Renal cortical epithelial cell (primary cell): ENCODE data around the gene METTL6. TPM values are rescaled to one million over a fixed set of nuclear protein-coding genes. Genes with fewer than 3 reads are reported as not detected.
A peak's percentile ranks its signal among the peaks of the same experiment; 100 is the strongest.
"Not testable (repeated sequence)": the region's sequence is repeated elsewhere in the genome, so short reads cannot be mapped to it uniquely, and the experiment has no call there.

Source experiments
- DNase-seq: peaks from one replicate; pipeline ENCODE4 v3.0.0-alpha.2; 2011; ENCODE audit warnings: low read depth
- total RNA-seq: library from RNA; depleted of rRNA; stranded (reverse); fragments of >200 nt; gene quantifications from 2 replicates; pipeline ENCODE4 v1.2.3, GENCODE V29; 2014

METTL6 gene
- total RNA-seq, 1 donor from 2014 or later = 30.4 TPM

DNA sequence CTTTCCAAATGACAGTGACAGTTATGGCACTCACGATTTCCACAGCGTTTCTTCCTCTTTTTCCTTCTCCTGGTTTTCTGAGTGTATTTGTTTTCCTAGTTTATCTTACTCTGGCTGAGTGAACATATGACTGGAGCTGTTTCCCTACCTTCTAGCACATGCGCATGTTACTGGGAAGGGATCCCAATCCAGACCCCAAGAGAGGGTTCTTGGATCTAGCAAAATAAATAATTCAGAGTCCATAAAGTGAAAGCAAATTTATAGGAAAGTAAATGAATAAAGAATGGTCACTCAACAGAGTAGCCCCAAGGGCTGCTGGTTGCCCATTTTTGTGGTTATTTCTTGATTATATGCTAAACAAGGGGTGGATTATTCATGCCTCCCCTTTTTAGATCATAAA lies 23.8 kb downstream of the METTL6 start:
- DNase-seq = no peak

DNA sequence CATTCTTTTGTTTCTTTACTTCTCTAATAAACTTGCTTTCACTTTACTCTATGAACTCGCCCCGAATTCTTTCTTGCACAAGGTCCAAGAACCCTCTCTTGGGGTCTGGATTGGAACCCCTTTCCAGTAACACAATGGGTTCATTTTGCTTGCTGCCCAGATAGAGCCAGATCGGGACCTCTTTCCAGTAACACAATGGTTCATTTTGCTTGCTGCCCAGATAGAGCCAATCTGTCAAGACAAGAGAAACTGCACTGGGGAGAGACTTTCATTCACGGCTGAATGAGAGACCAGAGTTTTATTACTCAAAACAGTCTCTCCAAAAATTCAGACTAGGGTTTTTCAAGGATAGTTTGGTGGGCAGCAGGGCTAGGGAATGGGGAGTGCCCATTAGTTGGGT lies 25.4 kb downstream of the METTL6 start:
- DNase-seq = no peak

- no peak for DNase-seq
Observed at GRCh38 chr3:15399970-15400369, 27.4 kb downstream of the METTL6 start.

GRCh38 chr3:15398731-15399133 lies 28.6 kb downstream of the METTL6 start:
- DNase-seq = not testable (repeated sequence)

- not testable (repeated sequence) for DNase-seq
Observed at GRCh38 chr3:15393252-15393651, 34.1 kb downstream of the METTL6 start.

DNA sequence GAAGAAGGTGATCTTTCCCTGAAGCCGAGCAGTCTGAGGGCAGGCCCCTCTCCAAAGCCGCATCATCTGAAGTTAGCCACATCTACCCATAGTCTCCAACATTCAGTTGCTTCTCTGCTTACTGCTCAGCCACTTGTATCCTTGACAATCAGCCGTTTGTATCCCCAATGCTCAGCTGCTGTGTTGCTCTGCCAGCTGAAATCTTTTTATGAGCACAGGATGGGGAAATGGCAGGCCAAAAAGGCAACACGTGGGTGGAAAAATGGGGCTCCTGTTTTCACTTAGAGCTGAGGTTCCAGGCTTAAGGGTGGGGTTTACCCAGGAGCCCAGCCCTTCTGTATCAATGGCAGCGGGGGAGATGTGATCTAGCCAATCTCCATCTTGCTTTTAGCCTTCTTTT lies 36.3 kb downstream of the METTL6 start:
- no peak for DNase-seq

DNA sequence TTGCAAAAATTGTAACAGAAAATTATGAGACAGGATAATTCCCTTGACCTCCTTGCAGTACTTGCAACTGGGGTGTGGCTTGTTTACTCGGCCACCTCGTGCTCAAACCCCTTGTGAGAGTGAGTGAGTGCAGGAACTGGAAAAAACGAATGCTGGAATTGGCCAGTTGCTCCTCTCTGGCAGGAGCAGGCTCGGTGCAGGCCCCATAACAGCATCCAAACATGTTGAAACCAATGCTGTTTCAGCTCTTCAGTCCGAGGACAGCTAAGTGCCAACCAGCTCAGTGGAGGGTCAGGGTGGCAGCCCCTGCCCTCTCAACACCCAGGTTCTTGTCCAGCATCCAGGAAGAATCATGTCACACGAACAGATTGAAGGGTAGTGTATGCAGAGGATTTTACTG lies 36.9 kb downstream of the METTL6 start:
- DNase-seq = no peak

DNA sequence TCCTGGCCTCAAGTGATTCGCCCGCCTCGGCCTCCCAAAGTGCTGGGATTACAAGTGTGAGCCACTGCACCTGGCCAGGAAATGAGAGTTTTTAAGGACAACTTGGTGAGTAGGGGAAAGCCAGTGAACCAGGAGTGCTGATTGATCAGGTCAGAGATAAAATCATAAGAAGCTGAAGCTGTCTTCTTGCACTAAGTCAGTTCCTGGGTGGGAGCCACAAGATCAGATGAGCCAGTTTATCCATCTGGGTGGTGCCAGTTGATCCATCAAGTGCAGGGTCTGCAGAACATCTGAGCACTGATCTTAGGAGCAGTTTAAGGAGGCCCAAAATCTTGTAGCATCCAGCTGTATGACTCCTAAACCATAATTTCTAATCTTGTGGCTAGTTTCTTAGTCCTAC lies 39.0 kb downstream of the METTL6 start:
- not testable (repeated sequence) for DNase-seq

GRCh38 chr3:15387735-15388134 lies 39.6 kb downstream of the METTL6 start:
- peak; percentile 30 for DNase-seq

DNA sequence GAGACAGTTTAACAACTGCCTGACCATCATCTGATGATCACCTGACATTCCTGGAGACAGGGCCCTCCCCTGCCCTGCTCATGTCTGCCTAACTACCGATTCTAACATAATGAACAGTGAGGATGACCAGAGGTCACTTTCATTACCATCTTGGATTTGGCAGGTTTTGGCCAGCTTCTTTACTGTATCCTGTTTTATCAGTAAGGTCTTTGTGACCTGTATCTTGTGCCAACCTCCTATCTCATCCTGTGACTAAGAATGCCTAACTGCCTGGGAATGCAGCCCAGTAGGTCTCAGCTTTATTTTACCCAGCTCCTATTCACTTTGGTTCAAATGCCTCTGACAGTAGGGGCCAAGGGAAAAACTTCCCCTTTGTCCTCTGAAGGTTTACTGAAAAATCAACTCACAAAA lies 40.2 kb downstream of the METTL6 start:
- DNase-seq = peak; percentile 19

DNA sequence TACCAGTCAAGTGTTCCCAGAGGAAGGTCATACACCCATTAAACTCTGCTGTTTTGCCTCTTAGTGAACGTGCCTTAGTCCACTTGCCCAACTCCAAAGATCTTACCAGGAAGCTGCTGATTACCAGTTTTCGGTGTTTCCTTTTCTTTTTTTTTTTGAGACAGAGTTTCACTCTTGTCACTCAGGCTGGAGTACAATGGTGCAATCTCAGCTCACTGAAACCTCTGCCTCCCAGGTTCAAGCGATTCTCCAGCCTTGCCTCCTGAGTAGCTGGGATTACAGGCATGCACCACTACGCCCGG lies 40.7 kb downstream of the METTL6 start:
- not testable (repeated sequence) for DNase-seq

- DNase-seq = no peak
Observed at GRCh38 chr3:15385901-15386653, 41.3 kb downstream of the METTL6 start.

DNA sequence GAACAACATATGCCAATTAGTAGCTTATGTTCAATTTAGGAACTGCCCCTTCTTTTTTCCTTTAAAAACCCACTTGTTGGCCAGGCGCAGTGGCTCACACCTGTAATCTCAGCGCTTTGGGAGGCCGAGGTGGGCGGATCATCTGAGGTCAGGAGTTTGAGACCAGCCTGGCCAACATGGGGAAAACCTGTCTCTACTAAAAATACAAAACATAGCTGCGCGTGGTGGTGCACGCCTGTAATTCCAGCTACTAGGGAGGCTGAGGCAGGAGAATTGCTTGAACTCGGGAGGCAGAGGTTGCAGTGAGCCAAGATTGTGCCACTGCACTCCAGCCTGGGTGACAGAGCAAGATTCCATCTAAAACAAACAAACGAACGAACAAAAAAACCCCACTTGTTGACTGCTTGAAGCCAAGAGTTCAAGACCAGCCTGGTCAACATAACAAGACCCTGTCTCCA lies 42.1 kb downstream of the METTL6 start:
- not testable (repeated sequence) for DNase-seq

DNA sequence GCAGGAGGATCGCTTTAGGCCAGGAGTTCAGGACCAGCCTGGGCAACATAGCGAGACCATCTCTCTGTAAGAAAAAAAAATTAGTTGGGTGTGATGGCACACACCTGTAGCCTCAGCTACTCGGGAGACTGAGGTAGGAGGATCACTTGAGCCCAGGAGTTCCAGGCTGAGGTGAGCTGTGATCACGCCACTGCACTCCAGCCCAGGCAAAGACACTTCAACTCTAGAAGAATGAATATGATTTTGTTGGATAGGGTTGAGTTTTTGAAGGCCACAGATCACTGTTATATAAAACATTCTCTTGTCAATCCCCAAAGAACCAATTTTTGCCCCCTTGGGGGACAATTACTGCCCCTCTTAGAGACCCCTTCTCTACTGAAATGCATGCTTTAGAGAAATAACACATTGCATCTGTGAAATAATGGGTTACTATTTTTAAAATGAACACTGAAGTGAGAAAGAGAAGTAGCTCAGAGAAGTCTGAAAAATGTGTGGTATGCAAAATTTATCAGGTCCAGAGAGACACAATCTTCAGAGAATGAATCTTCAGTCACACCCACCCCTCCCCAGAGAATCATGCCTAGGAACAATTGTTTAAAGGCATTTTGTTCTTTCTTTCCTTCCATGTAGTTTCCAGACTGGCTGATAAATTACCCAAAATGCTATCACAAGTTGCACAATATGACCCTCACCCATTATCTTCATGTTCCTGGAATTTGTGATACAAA lies 42.7 kb downstream of the METTL6 start:
- no peak for DNase-seq

GRCh38 chr3:15382405-15382923 lies 44.9 kb downstream of the METTL6 start:
- no peak for DNase-seq

DNA sequence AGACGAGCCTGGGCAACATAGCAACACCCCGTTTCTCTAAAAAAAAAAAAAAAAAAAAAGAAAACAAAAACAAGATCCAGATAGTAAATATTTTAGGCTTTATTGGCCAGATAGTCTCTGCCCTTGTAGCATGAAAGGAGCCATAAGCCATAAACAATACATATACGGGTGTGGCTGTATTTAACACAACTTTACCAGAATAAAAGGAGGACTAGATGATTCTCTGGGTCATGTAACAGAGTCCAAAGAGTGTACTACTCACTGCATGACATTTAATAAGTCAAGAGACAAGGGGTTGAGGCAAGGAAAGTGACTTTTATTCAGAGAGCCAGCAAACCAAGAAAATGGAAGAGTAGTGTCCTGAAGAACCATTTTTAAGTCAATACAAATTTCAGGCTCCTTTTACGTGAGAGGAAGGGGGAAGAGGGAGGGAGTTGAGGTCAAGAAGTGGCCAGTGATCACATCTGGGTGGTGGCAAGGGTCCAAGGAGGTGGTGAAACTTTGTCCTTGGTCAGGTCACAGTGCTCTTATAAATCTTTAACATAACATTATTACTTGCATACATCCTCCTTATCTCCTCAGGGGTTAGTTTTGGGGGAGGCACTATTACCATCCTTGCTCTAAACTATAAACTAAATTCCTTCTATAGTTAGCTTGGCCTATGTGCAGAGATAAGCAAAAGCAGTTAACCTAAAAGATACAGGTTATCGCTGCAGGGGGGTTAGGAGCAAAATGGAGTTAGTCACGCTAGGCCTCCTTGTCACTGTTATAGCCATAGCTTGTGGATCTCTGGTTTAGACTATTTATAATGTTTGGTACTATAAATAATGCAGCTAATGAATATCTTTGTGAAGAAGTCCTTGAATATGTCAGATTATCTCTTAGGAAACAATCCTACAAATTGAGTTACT lies 46.1 kb downstream of the METTL6 start:
- no peak for DNase-seq

DNA sequence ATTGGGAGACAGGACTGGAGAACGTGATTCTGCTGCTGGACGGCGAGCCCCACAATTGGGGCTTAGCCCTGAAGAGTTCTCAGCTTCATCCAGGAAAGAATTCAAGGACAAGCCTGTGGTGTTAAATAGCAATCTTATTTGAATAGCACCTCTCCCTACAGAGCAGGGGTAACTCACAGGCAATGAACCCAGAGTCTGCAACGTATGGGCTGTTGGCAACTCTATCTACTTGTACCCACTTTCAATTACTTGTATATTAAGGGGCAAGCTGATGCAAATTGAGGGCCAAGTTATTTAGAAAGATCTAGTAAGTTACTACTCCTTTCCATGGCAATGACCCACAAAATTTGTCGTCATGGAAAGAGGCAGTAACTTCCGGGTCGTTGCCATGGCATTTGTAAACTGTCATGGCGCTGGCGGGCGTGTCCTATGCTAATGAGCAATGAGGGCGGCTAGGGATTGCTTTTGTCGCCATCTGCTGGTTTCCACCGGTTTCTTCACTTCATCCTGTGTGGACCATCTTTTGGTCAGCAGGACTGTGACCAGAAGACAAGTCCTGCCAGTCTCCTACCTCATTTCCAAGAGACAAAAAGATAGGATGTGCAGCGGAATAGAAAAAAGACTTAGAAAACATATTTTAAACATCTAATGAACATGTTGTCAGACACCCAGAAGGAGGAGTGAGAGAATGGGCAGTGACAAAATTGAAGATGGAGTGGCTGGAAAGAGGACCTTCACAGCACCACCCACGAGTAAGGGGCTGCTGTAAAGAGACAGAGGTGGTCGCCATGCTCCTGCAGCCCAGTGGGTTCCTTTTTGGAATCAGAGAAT lies 49.2 kb downstream of the METTL6 start:
- peak; percentile 90 for DNase-seq

DNA sequence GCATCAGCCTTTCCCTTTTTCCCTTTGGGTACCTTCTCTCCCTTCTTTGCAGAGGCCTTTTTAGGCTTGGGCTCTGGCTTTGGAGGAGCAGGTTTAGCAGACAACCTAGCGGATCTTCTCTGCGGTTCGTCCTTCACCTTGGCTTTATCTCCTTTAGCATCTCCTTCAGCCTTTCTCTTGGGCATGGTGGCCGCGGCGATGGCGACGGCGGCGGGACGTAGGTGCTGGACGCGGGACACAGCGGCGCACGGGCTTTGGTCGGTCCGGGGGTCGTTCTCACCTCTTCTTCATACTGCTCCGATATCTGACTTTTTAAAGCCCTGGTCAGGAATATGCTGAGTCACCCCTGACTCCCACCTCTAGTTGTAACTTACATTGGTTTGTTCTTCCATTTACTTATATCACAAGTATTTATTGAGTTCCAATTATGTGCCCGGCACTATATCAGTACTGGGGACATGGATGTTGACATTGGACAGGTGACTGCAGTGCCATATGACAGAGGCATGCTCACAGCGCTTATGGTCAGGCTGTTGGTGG lies 51.8 kb downstream of the METTL6 start:
- DNase-seq = no peak

GRCh38 chr3:15372918-15373317 lies 54.4 kb downstream of the METTL6 start:
- no peak for DNase-seq

DNA sequence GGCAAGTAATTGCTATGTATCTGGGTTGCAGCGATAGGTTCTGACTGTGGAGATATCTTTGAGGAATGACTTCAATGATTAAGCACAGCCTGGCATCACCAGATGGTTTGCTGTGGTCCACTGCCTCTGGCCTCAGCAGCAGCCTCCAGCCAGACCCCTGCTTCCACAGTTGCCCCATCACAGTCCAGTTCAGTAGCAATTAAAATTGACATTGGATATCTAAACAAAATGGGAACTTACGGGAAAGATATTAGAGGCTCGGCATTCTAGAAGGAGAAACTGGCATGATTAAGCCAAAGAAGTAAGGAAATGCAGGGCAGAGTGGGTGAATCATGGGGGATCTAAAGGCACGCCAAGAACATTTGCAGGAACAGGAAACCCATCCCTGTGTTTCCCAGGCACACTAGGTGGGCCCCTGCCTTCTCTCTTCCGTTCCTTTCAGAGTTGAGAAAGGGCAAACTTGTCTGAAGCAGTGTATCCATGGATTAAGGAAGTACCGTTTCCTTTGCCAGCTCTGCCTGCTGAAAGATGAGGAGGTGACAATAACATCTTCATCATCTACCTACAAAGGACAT lies 58.7 kb downstream of the METTL6 start:
- no peak for DNase-seq

GRCh38 chr3:15367059-15367458 lies 60.3 kb downstream of the METTL6 start:
- no peak for DNase-seq
